HG03039 (cell line): ENCODE results near the gene SERPINB11.
"Not testable (repeated sequence)": the region's sequence is repeated elsewhere in the genome, so short reads cannot be mapped to it uniquely, and the experiment has no call there.

Experiments
- ATAC-seq: cut with Tn5 transposase; IDR thresholded peaks from one replicate; pipeline ENCODE4 v1.9.1; 2021; ENCODE audit warnings: mild to moderate bottlenecking, moderate library complexity; ENCODE audit not compliant: unreplicated experiment

The SERPINB11 gene, protein sequence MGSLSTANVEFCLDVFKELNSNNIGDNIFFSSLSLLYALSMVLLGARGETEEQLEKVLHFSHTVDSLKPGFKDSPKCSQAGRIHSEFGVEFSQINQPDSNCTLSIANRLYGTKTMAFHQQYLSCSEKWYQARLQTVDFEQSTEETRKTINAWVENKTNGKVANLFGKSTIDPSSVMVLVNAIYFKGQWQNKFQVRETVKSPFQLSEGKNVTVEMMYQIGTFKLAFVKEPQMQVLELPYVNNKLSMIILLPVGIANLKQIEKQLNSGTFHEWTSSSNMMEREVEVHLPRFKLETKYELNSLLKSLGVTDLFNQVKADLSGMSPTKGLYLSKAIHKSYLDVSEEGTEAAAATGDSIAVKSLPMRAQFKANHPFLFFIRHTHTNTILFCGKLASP

DNA sequence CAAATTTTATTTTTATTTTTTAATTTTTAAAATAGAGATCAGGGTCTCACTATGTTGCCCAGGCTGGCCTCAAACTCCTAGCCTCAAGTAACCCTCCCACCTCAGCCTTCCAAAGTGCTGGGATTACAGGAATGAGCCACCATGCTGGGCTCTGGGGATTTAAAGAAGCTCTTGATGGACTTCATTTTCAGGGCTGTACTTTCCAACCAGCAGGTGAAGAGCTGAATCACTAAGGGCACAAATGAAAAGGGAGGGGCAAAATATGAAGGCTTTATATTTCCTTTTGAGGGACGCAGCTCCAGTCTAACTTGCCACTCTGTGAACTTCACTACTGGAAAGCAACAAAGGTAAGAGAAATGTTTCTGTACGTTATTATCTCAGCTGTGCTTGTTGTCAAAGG is at the start of gene SERPINB11:
TSS of gene SERPINB11 (plus strand) at position 301 of the 400 bp plus-strand sequence. CDS start 7,234 bp downstream, outside the sequence.
- no peak for ATAC-seq

DNA sequence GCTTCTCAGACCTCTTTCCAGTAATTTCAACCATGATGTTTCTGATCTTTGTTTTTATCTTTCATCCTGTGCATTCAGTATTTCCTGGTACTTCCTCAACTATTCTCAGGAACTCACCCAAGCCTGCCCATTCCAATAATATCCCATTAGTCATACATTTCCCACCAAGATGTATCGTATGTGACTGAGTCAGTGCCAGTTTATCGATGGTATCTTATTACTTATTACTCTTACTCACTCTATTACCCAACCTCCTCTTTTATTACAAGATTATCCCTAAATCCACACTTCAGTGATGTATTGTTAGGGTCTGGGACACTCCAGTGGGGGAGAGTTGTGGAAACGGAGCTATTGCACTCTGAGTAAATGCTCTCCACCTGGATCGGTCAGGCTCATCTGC is 43.8 kb upstream of the SERPINB11 start:
- not testable (repeated sequence) for ATAC-seq

- not testable (repeated sequence) for ATAC-seq
Observed at GRCh38 chr18:63661750-63662149, 41.0 kb upstream of the SERPINB11 start, which contains the start of gene SERPINB3. Gene SERPINB3, minus strand, starts transcription at chr18:63661893. Its CDS starts 677 bp downstream, at chr18:63661216.

DNA sequence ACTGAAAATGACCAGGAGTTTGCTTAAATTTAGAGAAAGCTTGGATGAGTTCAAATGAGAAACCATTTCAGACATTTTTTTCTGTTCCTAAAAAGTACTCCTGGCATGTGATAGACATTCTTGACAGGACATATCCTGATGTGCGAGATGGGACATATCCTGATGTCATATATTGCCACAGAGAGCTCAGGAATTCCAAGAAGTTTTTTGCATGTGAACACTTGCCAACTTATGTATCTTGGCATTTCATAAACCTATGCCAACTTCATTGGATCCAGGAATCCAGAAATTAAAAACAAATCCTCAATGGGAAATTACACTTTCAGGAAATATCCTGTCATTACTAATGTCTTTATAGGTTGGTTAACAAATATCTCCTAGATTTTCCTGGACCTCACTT is 38.2 kb upstream of the SERPINB11 start:
- ATAC-seq, result no peak

- no peak for ATAC-seq
Observed at GRCh38 chr18:63676526-63677323, 26.0 kb upstream of the SERPINB11 start.

DNA sequence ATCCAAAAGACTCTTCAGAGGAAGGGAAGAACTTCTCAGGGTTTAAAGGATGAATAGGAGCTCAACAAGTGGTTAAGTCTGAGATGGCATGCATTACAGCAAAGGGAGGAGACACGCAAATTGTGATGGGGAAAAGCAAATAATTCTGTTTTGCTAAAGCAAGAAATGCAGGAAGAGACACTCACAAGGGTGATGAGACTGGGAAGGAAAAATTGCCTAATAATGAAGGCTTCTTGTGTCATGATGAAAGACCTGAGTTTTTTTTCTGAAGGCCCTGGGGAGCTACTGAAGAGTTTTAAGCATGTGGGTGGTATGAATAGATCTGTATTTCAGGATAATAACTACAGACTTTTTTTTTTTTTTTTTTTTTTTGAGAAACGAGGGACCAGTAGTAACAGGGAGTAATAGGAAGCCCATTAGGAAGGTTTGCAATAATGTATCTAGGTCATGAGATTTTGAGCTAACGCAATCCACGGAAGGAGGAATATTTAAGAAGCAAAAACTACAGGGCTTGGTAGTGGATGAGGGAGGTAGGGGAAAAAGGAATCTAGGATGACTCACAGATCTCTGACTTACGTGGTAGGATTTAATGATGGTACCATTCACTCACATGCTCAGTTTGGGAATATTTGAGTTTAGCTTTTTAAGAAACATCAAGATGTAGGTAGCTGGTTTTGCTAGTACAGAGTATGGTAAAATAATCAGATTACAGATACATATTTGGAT is 25.1 kb upstream of the SERPINB11 start:
- no peak for ATAC-seq

DNA sequence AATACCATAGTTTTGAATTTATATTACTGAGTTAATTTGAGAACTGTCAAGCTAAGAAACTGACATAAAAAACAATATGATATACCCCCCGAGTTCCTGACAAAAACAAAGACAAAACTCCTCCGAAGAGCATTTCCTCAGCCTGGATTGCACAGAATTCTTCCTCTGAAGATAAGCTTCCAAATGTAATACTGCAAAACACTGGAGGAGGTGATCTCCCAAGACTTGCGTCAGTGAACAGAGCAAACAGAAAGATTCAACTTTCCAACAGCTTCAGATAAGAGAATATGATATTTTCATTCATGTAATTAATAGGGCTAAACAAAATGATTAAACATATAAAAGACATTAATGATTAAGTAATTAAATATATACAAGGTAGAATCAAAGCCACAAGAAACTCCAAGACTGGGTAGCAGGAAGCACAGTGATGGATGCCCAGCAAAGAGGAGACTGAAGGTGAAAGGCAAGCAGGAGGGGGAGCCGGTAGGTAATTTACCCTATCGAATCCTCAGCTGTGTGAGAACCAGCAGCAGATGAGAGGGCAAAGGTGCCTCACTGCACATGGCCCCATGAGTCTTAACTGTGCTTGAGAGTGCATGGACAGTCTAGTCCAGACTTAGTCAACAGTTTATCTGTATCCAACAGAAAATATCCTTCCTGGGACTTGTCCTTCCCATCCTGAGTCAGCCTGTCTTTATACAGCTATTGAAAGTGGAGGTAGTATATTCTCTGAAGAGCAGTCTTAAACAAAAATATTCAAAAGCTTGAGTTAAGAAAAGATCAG is 22.7 kb upstream of the SERPINB11 start:
- ATAC-seq, result no peak

DNA sequence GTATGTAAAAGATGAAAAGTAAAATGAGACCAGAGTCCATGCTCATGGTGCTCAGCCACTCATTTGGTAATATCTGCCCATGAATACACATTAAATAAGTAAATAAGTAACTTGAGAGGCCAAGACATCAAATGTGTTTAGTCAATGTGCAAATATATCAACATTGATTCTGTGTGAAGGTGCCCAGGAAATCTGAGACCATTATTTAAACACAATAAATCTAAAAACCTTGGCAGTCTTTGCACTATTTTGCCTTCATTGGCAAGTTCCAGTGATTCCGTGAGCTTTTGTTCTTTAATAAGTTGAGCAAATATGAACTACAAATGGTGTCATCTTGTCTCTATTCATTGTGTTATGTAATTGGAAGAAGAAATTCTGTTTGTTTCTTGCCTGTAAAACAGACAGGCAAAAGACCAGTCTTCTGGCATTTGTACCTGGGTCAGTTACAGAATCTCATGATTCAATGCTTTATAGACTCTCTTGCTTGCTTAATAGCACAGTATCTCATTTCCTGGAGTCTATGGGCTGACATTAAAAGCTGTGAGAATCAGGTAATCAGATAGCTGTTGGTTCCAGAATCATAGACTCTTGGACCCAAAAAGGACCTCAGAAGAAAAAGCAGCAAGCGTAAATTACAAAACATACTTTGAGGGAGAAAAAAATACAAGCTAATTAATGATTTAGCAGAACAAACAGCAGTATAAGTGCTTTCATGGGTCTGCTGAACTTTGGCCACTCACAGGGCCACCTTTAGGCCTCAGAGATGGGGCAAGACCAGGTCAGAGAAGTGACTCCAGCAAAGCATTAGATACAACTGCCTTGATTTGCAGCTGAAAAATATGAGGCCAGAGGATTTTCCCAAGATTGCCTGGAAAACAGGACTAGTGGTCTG is 21.1 kb upstream of the SERPINB11 start:
- ATAC-seq, result no peak

DNA sequence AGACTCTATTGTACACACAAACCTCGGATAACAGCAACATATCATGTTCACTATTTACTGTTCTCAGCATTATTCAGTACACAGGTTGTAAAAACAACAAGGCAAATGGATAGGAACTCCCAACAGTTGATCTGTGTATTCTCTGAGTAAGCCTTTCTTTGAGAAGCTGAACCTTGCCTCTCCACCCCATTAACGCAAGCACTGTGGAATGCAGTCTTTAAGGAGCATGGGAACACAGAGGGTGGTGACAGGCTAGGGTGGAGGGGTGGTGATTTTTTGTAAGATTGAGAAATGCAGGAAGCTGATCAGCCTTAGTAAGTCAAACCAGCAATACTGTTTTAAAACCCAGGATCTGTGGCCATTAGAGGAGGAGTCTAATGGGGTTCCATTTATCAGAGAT is 19.6 kb upstream of the SERPINB11 start:
- no peak for ATAC-seq

GRCh38 chr18:63683890-63684289 is 18.9 kb upstream of the SERPINB11 start:
- ATAC-seq, result no peak

- no peak for ATAC-seq
Observed at GRCh38 chr18:63684718-63685117, 18.0 kb upstream of the SERPINB11 start.

GRCh38 chr18:63686871-63687270 is 15.9 kb upstream of the SERPINB11 start:
- no peak for ATAC-seq

DNA sequence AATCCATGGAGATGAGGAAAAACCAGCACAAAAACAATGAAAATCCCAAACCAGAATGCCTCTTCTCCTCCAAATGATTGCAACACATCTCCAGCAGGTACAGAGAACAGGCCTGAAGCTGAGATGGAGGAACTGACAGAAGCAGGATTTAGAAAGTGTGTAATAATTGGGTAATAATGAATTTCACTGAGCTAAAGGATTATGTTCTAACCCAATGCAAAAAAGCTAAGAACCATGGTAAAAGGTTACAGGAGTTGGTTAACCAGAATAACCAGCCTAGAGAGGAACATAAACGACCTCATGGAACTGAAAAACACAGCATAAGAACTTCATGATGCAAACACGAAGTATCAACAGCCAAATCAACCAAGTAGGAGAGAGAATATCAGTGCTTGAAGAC is 13.7 kb upstream of the SERPINB11 start:
- ATAC-seq, result no peak

GRCh38 chr18:63697097-63697660 is 5.6 kb upstream of the SERPINB11 start:
- ATAC-seq, result no peak

- no peak for ATAC-seq
Observed at GRCh38 chr18:63700501-63700900, 2.3 kb upstream of the SERPINB11 start.

- no peak for ATAC-seq
Observed at GRCh38 chr18:63701952-63702351, 808 bp upstream of the SERPINB11 start.

DNA sequence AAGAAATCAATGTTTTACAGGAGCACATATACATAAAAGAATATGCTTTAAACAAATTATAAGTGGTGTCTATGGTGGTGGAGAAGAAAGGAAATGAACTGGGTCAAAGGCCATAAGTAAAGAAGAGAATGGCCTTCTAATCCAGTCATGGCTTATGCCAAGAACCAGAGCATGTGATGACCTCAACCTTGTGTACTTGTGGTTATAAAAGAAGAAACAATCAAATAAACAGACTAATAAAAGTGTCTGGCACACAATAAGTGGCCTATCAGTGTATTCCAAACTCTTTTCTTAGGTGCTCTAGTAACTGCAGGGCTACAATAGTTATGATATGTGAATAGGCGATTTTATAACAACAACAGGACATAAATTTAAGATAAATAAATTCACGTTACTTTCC is 2.6 kb downstream of the SERPINB11 start:
- no peak for ATAC-seq

GRCh38 chr18:63707816-63708215 is 5.1 kb downstream of the SERPINB11 start:
- ATAC-seq, result no peak

DNA sequence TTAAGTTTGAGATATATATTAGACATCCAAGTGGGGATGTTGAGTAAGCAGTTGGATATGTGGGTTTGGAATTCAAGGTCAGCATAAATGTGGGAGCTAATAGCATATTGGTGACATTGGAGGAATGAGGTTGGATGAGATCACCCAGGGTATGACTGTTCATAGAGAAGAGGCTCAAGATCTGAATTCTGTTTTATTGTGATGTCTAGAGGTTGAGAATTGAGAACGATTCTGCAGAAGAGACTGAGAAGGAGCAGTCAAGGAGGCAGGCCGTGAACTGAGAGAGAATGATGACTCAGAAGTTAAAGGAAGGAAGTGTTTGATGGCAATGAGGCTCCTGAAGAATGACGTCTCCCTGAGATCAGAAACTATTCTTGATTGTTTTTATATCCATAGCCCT is 5.9 kb downstream of the SERPINB11 start:
- no peak for ATAC-seq
